HepG2 (cell line): Measurements from ENCODE around the gene CBFA2T2. TPM values are rescaled to one million over a fixed set of nuclear protein-coding genes. Genes with fewer than 3 reads are reported as not detected.

Source experiments
- ARNTL ChIP-seq: sonication (generic); formaldehyde crosslinking; IDR thresholded peaks from 2 replicates; pipeline ENCODE4 v1.4.0; 2020; ENCODE audit warnings: mild to moderate bottlenecking, missing genetic modification reagents
- ASH2L ChIP-seq: fragments of 300-600, 200-600 bp; sonication (generic); IDR thresholded peaks from 2 replicates; pipeline ENCODE4 v1.7.0; 2017; ENCODE audit warnings: low read depth, mild to moderate bottlenecking, moderate library complexity, mixed read lengths, low read length; ENCODE audit not compliant: insufficient read length
- ATF1 ChIP-seq: IDR thresholded peaks from 2 replicates; pipeline ENCODE4 v1.6.1; 2016; ENCODE audit warnings: mild to moderate bottlenecking, control low read depth
- ATF5 ChIP-seq: sonication (generic); formaldehyde crosslinking; IDR thresholded peaks from 2 replicates; pipeline ENCODE4 v1.4.0; 2020; ENCODE audit warnings: mild to moderate bottlenecking, low read depth, missing genetic modification reagents
- CERS6 ChIP-seq: sonication (generic); formaldehyde crosslinking; IDR thresholded peaks from 2 replicates; pipeline ENCODE4 v1.5.0; 2020; ENCODE audit warnings: missing genetic modification reagents
- GABPA ChIP-seq, 2 experiments: IDR thresholded peaks; 2 replicates each; pipeline ENCODE4 v1.6.1; 2011 to 2016; ENCODE audit warnings: low read depth in 2 of 2, low read length in 1 of 2, missing biosample characterization in 1 of 2, missing genetic modification characterization in 1 of 2
- HDAC6 ChIP-seq: fragments of 200-600 bp; sonication (generic); IDR thresholded peaks from 2 replicates; pipeline ENCODE4 v1.7.0; 2017; ENCODE audit warnings: mild to moderate bottlenecking, antibody characterized with exemption, low read length, low read depth
- HMG20A ChIP-seq: IDR thresholded peaks from 2 replicates; pipeline ENCODE4 v1.6.1; 2016; ENCODE audit warnings: borderline replicate concordance
- HNRNPK ChIP-seq: fragments of 200-400 bp; formaldehyde crosslinking; IDR thresholded peaks from 2 replicates; pipeline ENCODE4 v1.6.1; 2018; ENCODE audit warnings: low read length, low read depth, moderate library complexity, mild to moderate bottlenecking; ENCODE audit not compliant: poor library complexity, severe bottlenecking
- KLF12 ChIP-seq: sonication (generic); formaldehyde crosslinking; IDR thresholded peaks from 2 replicates; pipeline ENCODE4 v1.4.0; 2020; ENCODE audit warnings: missing genetic modification reagents, borderline replicate concordance
- KLF13 ChIP-seq: sonication (generic); formaldehyde crosslinking; IDR thresholded peaks from 2 replicates; pipeline ENCODE4 v1.4.0; 2020; ENCODE audit warnings: mild to moderate bottlenecking, missing genetic modification reagents
- NBN ChIP-seq: fragments of 450-650 bp; conservative IDR thresholded peaks from 2 replicates; pipeline ENCODE4 v1.6.1; 2017
- PAF1 ChIP-seq: IDR thresholded peaks from 2 replicates; pipeline ENCODE4 v1.6.1; 2016; ENCODE audit warnings: missing genetic modification reagents, missing compliant biosample characterization
- RAD21 ChIP-seq: fragments of 450-650 bp; formaldehyde crosslinking; IDR thresholded peaks from 2 replicates; pipeline ENCODE4 v1.5.0; 2020; ENCODE audit warnings: mild to moderate bottlenecking
- RFX5 ChIP-seq: IDR thresholded peaks from 2 replicates; pipeline ENCODE4 v1.6.1; 2011; ENCODE audit warnings: low read depth, low read length, improper control_type of control experiment
- SKI ChIP-seq: fragments of 450-650 bp; IDR thresholded peaks from one replicate; pipeline ENCODE4 v1.6.1; 2018; ENCODE audit warnings: mild to moderate bottlenecking; ENCODE audit not compliant: partially characterized antibody
- SSRP1 ChIP-seq: IDR thresholded peaks from 2 replicates; pipeline ENCODE4 v1.6.1; 2016; ENCODE audit warnings: control low read depth
- U2AF1 ChIP-seq: fragments of 200-400 bp; formaldehyde crosslinking; optimal IDR thresholded peaks from 2 replicates; pipeline ENCODE3; 2017; ENCODE audit warnings: mild to moderate bottlenecking, low read depth, low read length
- YEATS4 ChIP-seq: sonication (generic); formaldehyde crosslinking; IDR thresholded peaks from 2 replicates; pipeline ENCODE4 v1.4.0; 2020; ENCODE audit warnings: missing genetic modification reagents, borderline replicate concordance
- YY1 ChIP-seq: IDR thresholded peaks from 2 replicates; pipeline ENCODE4 v1.6.1; 2011; ENCODE audit warnings: low read length, low read depth, moderate library complexity, mild to moderate bottlenecking; ENCODE audit not compliant: insufficient read depth, insufficient replicate concordance
- ZBTB21 ChIP-seq: sonication (generic); formaldehyde crosslinking; IDR thresholded peaks from 2 replicates; pipeline ENCODE4 v1.4.0; 2020; ENCODE audit warnings: missing genetic modification reagents
- ZBTB44 ChIP-seq: sonication (generic); formaldehyde crosslinking; IDR thresholded peaks from 2 replicates; pipeline ENCODE4 v1.4.0; 2020; ENCODE audit warnings: missing genetic modification reagents
- ZNF12 ChIP-seq: sonication (generic); formaldehyde crosslinking; IDR thresholded peaks from 2 replicates; pipeline ENCODE4 v1.5.0; 2020; ENCODE audit warnings: missing genetic modification reagents
- ZNF160 ChIP-seq: sonication (generic); formaldehyde crosslinking; IDR thresholded peaks from 2 replicates; pipeline ENCODE4 v1.8.0; 2022; ENCODE audit warnings: mild to moderate bottlenecking, inconsistent platforms, missing genetic modification reagents
- ZNF343 ChIP-seq: sonication (generic); formaldehyde crosslinking; IDR thresholded peaks from 2 replicates; pipeline ENCODE4 v1.4.0; 2020; ENCODE audit warnings: mild to moderate bottlenecking, missing genetic modification reagents
- ZNF350 ChIP-seq: sonication (generic); formaldehyde crosslinking; IDR thresholded peaks from 2 replicates; pipeline ENCODE4 v1.4.0; 2020; ENCODE audit warnings: mild to moderate bottlenecking, low read depth, missing genetic modification reagents, borderline replicate concordance
- ZNF703 ChIP-seq: sonication (generic); formaldehyde crosslinking; IDR thresholded peaks from 2 replicates; pipeline ENCODE4 v1.5.1; 2020; ENCODE audit warnings: missing genetic modification reagents, mild to moderate bottlenecking, moderate library complexity, borderline replicate concordance
- ZNF775 ChIP-seq: sonication (generic); formaldehyde crosslinking; IDR thresholded peaks from 2 replicates; pipeline ENCODE4 v1.4.0; 2020; ENCODE audit warnings: missing genetic modification reagents, mild to moderate bottlenecking, moderate library complexity, borderline replicate concordance
- polyA plus RNA-seq, 8 experiments: library from polyadenylated mRNA; depleted of rRNA in 3 of 8; stranded (reverse) in 7 of 8; unstranded in 1 of 8; fragments of >200 nt; fragmentation: Illumina TruSeq in 4 of 8; extraction: Trizol in 4 of 8; gene quantifications; 2 replicates each; pipeline versions ENCODE4 v1.2.1 to v1.2.3, GENCODE V29; 2011 to 2016; ENCODE audit warnings: low read depth in 4 of 8, missing spikeins in 1 of 8, mixed read lengths in 1 of 8; ENCODE audit not compliant: insufficient read depth in 1 of 8
- total RNA-seq, 5 experiments: library from RNA; depleted of rRNA; stranded (reverse); fragments of >200 nt; fragmentation: Illumina TruSeq; extraction: Trizol; gene quantifications; 2 replicates each; pipeline ENCODE4 v1.2.3, GENCODE V29; 2016; ENCODE audit warnings: low read depth in 1 of 5

Gene CBFA2T2
- total and polyA plus RNA-seq, 2 of the 13 experiments (the other 11 are each of a cell fraction or from before 2014, with no cell fraction given), result 6.3 to 21.2 TPM

GRCh38 chr20:33686100-33686983, 196.4 kb downstream of the CBFA2T2 start, which contains the start of gene E2F1 (continued):
- no peak for TF ChIP-seq ATF1 (CRISPR knock-in tag)
- TF ChIP-seq KLF12 (CRISPR knock-in tag), result peak; percentile 87
- TF ChIP-seq ZNF350 (CRISPR knock-in tag), result peak; percentile 7; the same call in 1 of the 2 replicates
- no peak for TF ChIP-seq SSRP1 (CRISPR knock-in tag)
- TF ChIP-seq YY1, result peak; percentile 69
- no peak for TF ChIP-seq HDAC6
- peak; percentile 82; the same call in 1 of the 2 replicates for TF ChIP-seq ZBTB44 (CRISPR knock-in tag)
- no peak for TF ChIP-seq HMG20A
- TF ChIP-seq GABPA (IDR thresholded peaks at IDR 0.05; ENCODE audit: low read depth, low read length), result no peak
- no peak for TF ChIP-seq GABPA (CRISPR knock-in tag; IDR thresholded peaks at IDR 0.05; ENCODE audit: low read depth)
- no peak for TF ChIP-seq CERS6 (CRISPR knock-in tag)
- TF ChIP-seq NBN, result no peak
- TF ChIP-seq ARNTL (CRISPR knock-in tag), result peak; percentile 67; the same call in 1 of the 2 replicates
- TF ChIP-seq YEATS4 (CRISPR knock-in tag), result peak; percentile 62
- no peak for TF ChIP-seq U2AF1
- no peak for TF ChIP-seq KLF13 (CRISPR knock-in tag)
- peak; percentile 61; the same call in 1 of the 2 replicates for TF ChIP-seq ZNF160 (CRISPR knock-in tag)
- TF ChIP-seq ZNF703 (CRISPR knock-in tag), result no peak
- TF ChIP-seq RAD21, result peak; percentile 5
- peak; percentile 35; the same call in 1 of the 2 replicates for TF ChIP-seq ATF5 (CRISPR knock-in tag)
- TF ChIP-seq SKI, result peak; percentile 8
- TF ChIP-seq ZNF343 (CRISPR knock-in tag), result peak; percentile 34; the same call in 1 of the 2 replicates
- no peak for TF ChIP-seq ZNF775 (CRISPR knock-in tag)
- peak; percentile 25; the same call in 1 of the 2 replicates for TF ChIP-seq ZNF12
- TF ChIP-seq PAF1 (CRISPR knock-in tag), result no peak
- TF ChIP-seq ZBTB21 (CRISPR knock-in tag), result 0 out of 2 replicates have a peak, but pooled peaks have one; percentile 24
- TF ChIP-seq ASH2L, result no peak
- peak; percentile 78 for TF ChIP-seq RFX5
- no peak for TF ChIP-seq HNRNPK
